ENCODE measurements around the gene VEGFA. TPM values are rescaled to one million over a fixed set of nuclear protein-coding genes. Genes with fewer than 3 reads are reported as not detected.

The VEGFA gene
- total RNA-seq, 4 donors from 2014 or later, result 36.2 to 91.3 (median 70.4) TPM

DNA sequence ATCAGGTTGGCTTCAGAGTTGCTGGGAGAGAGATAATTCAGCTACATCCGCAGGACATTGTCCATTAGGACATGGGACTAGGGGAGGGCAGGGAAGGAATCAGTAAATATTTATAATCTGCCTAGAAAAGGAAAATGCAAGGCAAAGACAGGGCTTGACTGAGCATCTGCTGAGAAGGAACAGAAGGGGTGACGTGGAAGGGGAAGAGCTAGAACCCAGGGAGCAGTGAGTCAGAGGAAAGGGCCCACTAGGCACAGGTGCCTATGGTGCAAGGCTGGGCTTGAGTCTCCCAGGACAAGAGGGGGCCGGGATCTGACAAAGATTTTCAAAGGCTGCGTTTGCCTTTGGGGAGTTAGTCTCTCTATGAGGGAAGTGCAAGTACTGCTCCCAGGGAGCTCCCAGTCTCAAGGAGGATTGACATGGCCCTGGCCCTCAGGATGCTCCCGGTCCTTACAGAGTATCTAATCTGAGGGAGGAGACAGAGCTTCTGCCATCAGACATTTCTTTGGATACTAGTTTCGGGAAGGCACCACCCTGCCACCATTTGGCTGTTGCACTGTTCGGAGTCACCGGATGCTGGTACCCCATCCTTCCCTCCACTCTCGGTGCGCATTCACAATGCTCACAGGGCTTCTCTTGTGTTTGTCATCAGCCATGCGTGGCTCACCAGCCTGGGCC lies 21.9 kb downstream of the VEGFA start:
- WGBS, 2 donors, result 78 to 85% methylated on average over 11 of the region's 11 CpGs
- no peak overlapping the region for H3K4me3 ChIP-seq (ENCODE audit: low read depth, poor library complexity, severe bottlenecking)
- TF ChIP-seq POLR2A (IDR thresholded peaks at IDR 0.05) (no peak), CTCF (IDR thresholded peaks at IDR 0.05) (peak in 1 of 3 donors; percentile 2)
- DNase-seq (ENCODE audit: low spot score in 2 of 2), result no peak
- intact Hi-C loops (cut with DNase I; ENCODE audit: low total_unique reads), result no loop called here

DNA sequence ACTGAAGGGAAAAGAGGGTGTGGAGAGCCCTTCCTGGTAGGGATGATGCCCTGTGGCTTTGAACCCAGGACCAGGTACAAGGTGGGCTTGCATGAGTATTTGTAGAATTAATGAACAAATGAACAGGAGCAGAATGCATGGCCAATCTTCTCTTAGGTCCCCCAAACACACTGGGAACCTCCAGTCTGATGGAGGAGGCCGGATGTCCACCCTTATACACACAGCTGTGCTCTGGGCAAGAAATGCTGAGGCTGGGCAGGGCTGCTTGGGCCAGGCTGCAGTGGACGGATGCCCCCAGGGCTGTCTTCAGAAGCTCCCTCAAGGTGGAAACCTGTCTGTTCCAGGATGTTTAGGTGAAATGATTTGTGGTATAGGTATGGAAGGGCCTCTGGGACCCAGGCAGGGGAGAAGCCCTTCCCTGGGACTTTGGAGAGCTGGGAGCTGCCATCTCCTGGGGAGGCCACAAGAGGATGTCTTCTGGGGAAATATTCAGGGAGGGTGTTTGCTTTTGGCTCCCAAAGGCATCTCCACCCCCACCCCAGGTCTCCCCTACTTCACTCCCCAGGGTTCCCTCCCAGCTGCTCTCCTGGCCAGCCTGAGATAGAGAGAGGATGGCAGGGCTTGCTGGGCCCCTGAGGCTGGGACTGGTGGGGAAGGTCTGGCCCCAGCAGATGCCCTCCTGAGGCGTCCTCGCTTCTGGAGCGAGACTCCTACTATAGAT lies 23.3 kb downstream of the VEGFA start:
- DNase-seq (ENCODE audit: low spot score in 2 of 2), result no peak

GRCh38 chr6:43793875-43794242 lies 23.8 kb downstream of the VEGFA start:
- 84 to 88% methylated on average over 9 of the region's 9 CpGs for WGBS, 2 donors
- TF ChIP-seq POLR2A (IDR thresholded peaks at IDR 0.05), result no peak
- H3K4me3 ChIP-seq (ENCODE audit: low read depth, poor library complexity, severe bottlenecking), result no peak overlapping the region
- intact Hi-C loops (cut with DNase I; ENCODE audit: low total_unique reads), result no loop called here
- DNase-seq (ENCODE audit: low spot score in 2 of 2), result no peak

More for the DNA sequence above, 23.3 kb downstream of the VEGFA start:
- TF ChIP-seq POLR2A (IDR thresholded peaks at IDR 0.05) (no peak), CTCF (IDR thresholded peaks at IDR 0.05) (no peak)
- intact Hi-C loops (cut with DNase I; ENCODE audit: low total_unique reads), result no loop called here
- 81 to 83% methylated on average over 5 of the region's 5 CpGs for WGBS, 2 donors
- no peak overlapping the region for H3K4me3 ChIP-seq (ENCODE audit: low read depth, poor library complexity, severe bottlenecking)

GRCh38 chr6:43795421-43795820 lies 25.4 kb downstream of the VEGFA start:
- TF ChIP-seq CTCF (IDR thresholded peaks at IDR 0.05), result no peak
- TF ChIP-seq POLR2A (IDR thresholded peaks at IDR 0.05), result no peak
- intact Hi-C loops (cut with DNase I; ENCODE audit: low total_unique reads), result no loop called here
- WGBS, 2 donors, result 83 to 86% methylated on average over 8 of the region's 8 CpGs
- DNase-seq (ENCODE audit: low spot score in 2 of 2), result no peak
- no peak overlapping the region for H3K4me3 ChIP-seq (ENCODE audit: low read depth, poor library complexity, severe bottlenecking)

GRCh38 chr6:43796168-43796567 lies 26.2 kb downstream of the VEGFA start:
- intact Hi-C loops (cut with DNase I; ENCODE audit: low total_unique reads), result no loop called here
- TF ChIP-seq POLR2A (IDR thresholded peaks at IDR 0.05) (no peak), CTCF (IDR thresholded peaks at IDR 0.05) (no peak)
- DNase-seq (ENCODE audit: low spot score in 2 of 2), result no peak
- WGBS, 2 donors, result 73 to 81% methylated on average over 5 of the region's 5 CpGs
- no peak overlapping the region for H3K4me3 ChIP-seq (ENCODE audit: low read depth, poor library complexity, severe bottlenecking)

Measured in lower leg skin (tissue), 4 donors.